Activated CD4-positive, alpha-beta T cell treated with anti-CD3 and anti-CD28 coated beads for 4 hours (primary cell): ENCODE data around the gene FSHR.

Source experiments
- DNase-seq, 2 donors: peaks; one replicate each; pipeline ENCODE4 v3.0.0-alpha.2; 2020

The FSHR gene

DNA sequence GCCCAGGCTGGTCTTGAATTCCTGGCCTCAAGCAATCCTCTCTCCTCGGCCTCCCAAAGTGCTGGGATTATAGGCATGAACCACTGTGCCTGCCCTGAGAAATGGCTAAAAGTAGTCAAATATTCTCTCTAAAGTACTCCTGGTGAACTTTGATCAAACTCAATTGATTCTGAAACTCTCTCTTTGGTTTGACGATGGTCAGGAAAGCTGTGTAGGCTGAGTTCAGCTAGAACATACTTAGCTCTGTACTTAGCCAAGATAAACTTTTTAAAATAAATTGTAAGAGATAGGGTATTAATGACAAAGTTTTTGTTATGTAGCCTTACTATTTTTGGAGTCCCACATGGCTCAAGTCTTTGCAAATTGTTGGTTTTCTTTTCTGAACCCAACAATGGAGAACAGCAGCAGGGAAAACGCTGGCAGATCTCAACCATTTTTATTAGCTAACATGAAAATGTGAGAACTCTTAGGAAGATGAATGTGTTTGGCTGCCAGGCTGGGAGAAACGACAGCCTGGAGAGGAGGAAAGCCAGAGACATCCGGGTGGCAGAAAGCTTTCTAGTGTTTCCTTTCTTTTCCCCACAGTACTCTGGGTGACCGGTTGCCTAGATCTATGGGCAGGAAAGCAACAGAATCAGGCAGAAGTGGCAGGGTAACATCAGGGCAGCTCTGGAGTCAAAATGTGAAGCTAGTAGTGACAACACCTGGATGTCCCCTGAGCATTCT is 205.8 kb downstream of the FSHR start:
- DNase-seq = no peak

DNA sequence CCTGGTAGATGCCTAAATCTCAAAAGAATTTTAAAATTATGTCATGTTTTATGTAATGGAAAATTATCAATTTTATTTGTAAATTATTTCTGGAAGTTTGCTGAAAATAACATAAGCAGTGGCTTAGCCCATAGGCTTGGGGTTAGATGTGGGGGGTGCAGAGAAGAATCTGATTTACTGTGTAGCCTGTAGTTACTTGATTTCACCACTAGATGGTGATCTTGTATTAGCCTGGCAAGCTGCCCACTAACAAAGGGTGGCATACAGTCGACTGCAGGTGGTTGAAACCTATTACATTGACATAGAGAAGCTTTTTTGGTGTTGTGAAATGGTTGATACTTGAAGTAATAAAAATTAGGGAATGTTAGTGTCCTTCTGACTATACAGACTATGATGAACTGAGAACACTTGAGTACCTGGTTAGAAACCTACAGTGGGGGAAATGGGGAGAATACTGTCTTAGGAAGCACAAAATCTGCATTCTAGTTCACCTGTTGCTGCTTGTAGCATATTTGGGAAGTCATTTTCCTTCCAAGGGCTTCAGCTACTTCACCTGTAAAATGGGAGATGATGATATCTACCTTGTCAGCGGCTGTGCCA is 207.8 kb downstream of the FSHR start:
- DNase-seq = peak; percentile 10 to 25

DNA sequence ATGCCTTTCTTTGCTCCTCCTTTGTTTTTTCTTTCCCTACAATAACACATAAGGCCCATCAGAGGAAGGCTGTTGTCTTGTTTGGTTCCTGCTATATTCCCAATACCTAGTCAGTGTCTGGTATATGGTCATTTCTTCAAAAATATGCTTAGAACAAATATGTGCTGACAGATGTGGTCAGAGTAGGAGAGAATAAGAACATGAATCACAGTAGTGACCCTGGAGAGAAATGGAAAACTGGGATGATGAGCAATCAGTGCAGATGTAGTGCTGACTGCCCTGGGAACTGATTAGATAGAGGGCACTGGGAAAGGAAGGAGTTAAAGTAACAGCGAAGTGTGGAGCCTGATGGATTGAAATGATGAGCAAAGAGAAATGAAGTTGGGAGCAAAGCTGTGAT is 209.4 kb downstream of the FSHR start:
- no peak for DNase-seq

DNA sequence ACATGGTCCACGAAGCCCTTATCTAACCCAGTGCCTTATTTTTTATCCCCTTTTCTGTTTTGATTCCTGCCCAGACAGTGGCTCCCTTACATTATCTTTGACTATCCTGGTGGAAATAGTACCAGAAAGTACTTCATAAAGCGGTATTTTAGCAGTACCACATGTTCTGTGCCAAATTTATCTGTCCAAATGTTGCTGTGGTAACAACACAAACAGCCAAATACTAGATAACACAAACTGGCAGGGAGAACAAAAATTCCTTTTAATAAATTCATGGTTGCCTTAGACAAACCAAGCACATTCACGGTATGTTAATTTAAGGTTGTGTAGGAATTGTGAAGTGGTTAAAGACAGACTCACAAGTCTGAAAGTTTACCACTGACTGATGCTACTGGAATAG is 210.9 kb downstream of the FSHR start:
- DNase-seq = no peak

DNA sequence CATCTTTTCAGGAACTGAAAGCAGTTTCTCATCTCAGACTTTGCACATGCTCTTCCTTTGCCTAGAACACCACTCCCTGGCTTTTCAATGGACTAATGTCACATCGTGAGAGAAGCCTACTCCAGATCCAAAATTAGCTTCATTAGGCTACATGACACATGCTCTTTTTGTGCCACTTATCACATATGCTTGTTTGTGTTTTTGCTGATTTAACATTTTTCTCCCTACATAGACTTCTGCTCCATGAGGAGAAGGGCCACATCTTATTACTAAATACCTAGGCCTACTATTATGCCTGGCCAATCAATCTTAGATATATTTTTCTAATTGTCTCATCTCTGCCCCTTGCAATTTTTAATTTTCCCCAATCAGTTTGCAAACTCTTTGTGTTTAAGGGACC is 212.4 kb downstream of the FSHR start:
- no peak for DNase-seq

DNA sequence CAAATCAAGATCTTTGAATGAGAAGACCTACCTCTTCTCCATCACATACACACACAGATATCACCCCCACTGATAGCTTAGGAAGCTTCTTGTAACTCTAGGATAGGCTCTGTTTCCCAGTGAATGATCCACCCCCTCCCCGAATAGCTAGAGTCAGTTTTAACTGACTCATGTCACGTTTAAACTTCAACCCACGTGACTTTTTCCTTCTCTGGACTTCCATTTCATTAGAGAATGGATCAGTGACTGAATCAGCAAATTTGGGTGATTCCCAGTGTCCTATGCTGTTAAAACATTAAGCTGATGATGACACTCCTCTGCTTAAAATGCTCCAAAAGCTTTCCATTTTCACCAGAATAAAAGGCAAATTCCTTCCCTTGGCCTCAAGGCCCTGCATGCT is 212.9 kb downstream of the FSHR start:
- DNase-seq = no peak

DNA sequence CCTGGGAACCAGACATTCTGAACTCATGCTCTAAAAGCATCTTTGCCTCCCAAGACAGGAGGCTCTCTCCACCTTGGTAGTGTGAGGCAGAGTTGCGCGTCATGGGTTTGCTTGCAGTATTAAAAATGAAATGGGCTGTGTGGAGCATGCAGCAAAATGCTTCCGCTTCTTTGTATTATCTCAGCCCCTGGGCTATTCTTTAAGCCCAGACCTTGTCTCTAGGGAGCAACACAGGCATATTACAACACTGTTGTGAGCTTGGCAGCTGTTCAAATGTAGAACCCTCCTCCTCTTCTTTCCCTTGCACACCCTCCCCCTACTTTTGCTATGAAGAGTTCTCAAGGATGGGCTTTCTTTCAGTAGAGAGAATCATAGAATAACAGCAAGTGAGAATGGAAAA is 213.7 kb downstream of the FSHR start:
- DNase-seq = no peak

DNA sequence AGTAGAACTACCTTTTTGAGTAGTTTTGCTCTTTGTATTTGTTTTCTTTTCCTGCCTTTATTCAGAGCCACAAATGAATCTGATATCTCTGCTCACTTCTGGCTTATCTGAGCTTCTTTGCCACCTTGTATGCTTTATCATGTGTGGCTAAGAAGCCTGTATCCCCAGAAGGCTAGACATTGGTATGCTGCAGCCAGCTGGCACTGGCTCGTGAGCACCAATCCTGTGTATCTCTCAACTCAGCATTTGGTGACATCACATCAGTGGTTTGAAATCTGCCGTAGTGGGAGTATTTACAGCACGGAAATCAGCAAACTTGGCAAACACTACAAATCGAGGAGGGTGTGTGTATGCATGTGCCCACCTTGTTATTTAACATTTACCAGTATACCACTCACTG is 215.1 kb downstream of the FSHR start:
- DNase-seq = no peak

DNA sequence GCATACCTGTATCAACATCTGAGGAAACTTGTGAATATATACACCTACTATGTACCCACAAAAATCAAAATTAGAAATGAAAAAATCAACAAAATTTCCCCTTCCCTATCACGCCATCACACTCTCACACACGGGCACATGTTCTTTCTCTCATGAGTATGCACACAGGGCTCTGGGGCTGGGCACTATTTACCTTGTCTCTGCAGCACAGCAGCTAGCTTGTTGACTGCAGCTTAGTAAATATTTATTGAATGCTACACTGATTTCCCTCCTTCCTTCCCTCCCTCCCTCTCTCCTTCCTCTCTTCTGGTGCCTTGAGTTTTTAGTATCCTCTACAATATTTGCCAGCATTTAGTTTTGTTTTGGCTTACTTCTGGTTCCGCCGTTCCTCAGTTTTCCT is 216.1 kb downstream of the FSHR start:
- DNase-seq = no peak

DNA sequence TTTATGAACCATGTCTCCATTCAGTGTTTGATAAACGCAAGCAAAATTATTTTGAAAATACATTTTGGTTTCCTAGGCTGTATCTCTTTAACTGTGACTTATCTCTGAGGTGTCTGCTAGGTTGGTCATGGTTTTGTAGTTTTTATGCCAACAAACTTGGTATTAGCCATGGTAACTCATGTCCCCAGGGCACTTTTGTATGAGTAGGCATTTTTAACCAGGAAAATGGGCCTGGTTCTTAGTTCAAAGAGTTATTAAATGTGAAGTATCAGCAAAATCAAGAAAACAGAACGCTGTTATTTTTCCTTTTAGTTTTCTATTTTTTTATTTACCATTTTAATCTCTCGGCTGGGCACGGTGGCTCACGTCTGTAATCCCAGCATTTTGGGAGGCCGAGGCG is 219.5 kb downstream of the FSHR start:
- no peak for DNase-seq

DNA sequence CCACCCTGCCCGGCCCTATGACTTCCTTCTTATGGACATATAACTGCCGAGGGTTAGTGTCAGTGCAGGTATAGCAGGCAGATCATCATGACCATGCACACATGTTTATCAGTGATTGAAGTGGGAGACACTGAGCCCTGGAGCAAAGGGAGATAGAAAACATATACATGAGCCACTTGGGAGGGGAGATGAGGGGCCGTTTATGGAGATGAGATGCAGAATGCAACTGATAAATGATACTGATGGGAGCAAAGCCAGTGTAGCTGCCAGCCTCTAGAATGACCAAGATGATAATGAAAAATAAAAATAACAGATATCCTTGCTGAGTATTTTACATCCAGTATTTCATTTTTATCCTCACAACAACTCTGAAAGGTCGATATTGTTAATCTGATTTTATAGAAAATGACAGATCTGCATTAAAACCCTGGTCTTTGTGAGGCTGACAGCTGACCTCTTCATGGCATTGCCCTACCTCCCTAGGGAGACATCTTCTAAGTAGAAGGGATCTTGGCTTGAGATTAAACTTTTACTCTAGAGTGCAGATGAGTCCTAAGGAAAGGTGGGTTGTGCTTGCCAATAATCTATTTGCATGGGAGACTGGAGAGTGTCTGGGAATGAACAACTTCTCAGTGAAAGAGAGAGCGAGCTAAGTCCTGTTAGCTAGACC is 220.4 kb downstream of the FSHR start:
- no peak for DNase-seq

DNA sequence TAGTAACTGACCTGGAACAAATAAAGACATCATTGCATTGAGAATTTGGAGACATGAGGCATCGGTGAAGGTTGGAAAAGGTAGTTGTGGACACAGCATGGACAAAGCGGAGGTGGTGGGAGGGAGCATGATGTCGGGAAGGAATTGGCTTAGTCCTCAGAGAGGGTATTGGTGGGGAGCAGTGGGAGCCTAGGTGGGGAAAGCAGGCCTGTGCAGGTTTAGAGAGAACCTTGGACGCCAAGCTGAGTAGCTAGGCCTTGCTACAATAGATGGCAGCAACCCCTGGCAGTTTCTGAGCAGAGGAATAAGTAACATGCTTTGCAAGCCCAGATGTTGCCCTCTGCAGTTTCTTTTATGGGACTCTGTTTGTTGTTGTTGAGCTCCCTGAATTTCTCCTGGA is 221.6 kb downstream of the FSHR start:
- DNase-seq = no peak

DNA sequence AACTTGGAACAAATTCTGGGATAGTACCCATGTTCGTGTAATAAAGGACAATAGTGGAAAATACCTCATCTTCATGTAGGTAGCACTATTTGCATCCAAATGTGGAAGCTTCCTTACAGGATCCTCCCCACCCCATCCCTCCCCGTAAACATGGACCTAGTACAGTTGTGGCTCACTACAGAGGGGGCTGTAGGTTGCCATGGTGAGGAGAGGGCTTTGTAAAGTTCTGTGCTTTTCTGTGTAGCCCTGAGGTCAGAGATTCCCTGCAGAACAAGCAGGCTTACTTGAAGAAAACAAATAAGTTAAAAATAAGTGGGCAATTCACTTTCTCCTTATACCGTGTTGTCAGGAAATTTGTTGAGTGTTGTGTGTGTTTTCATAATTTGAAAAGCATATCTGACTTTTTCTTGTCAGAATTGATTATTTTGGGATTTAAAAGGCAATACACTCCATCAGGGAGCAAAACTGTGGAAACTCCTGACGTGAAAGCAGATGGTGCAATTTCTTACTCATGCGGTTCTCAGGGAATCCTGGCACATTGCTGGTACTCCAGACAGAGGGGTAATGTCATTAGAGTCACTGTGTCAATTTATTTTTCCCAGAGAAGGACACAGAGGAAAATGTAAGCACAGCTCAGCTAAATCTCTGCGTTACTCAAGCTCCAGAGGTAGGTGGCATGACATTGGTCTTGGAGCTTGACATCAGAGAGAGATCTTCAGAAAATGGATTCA is 224.6 kb downstream of the FSHR start:
- no peak for DNase-seq

DNA sequence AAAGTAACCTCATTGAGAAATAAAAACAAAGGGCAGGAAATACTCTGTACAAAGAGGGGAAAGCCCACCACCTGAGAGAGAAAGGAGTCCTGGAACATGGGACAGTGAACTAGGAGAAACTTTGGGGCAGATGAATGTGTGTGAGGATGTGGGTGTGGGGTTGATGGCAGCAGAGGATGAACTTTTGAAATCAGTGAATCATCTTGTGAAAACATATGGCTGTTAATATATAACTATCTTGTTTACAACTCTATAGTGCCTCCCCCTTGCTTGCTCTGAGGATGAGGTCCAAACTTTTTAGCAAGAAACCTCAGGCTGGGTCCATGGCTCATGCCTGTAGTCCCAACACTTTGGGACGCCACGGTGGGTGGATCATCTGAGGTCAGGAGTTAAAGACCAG is 227.0 kb downstream of the FSHR start:
- DNase-seq = no peak

DNA sequence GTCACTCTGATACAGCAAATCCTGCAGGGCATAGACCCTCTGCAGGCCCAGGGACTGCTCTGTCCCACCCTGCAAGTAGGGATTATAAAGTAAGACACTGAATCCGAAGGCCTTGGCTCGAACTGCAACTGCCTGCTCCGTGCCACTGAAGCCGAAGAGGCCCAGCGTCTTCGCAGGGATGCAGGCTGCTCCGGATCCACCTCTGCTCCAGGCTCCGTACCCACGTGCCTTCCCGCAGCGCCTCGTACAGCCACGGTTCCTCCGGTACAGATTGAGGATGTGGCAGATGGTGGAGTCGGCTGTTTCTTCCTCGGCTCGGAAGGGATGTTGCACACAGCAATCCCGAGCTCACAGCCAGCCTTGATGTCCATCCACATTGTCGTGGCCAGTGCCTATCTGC is 238.4 kb downstream of the FSHR start:
- DNase-seq = no peak

DNA sequence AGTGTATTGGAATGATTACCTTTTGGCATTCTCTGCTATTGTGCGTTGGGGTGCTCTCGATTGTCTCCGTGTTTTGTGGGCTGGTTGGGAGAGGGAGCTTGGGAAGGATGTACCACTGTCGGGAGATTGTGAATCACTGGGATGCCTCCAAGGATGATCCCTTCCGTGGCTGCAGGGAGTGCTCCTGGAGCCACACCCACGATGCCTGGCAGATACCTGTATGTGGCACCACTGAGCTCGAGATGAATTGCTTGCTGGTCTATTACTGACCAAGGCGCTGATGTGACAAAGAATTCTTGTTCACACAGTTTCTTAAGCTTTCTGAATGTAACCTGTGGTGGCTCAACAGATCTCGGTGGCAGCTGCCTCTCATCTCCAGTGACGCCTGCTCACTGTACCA is 239.1 kb downstream of the FSHR start:
- DNase-seq = no peak

DNA sequence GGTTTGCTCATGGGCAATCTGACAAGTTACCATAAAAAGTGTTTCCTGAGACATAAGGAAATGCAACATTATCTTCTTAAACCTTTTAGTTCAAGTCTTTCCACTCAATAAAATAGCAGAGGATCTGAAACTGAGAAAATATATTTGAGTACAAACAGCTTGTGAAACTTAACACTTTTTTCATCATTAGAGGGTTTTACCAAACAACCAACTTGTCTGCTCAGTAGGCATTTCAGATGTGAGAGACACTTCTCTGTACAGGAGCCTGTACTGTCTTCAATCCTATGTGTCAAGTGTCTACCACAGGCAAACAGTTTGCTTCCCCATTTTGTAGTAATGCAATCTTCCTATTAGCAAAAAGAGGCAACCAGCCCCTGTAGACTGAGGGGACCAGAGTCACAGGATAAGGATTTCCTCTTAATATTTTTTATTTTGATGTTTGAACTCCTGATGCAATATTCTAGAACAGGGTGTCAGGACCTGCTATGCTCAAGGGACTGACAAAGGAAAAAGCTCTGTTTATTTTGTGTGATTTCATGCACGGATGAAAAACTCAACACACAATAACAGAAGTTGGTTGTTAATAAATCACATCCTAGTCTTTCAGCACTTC is 239.7 kb downstream of the FSHR start:
- DNase-seq = no peak
